ENCODE results near the gene IFT20.

IFT20 gene

GRCh38 chr17:28335201-28335958, at the start of gene IFT20, which contains the start of gene TNFAIP1:
TSS of gene IFT20 (minus strand) at chr17:28335472. CDS start at chr17:28331985, 3,487 bp downstream.
TSS of gene TNFAIP1 (plus strand) at chr17:28335761. CDS start at chr17:28339522, 3,761 bp downstream.
- peak within 1 kb of the TSS; percentile 96 for H3K4me3 Mint-ChIP-seq
- H3K4me1 Mint-ChIP-seq (ENCODE audit: low read depth): peaks cover 31% of the 10 kb centered on the region
- DNase-seq (ENCODE audit: low spot score): peak; percentile 99
- H3K9me3 Mint-ChIP-seq: no peaks in the 10 kb centered on the region
- no peaks in the 10 kb centered on the region for H3K27me3 Mint-ChIP-seq (ENCODE audit: low read depth)
- H3K36me3 Mint-ChIP-seq (ENCODE audit: low read depth): peaks cover 6% of the 10 kb centered on the region
- peak within 1 kb of the TSS; percentile 97 for H3K27ac Mint-ChIP-seq

- DNase-seq (ENCODE audit: low spot score): no peak
- no peaks in the 10 kb centered on the region for H3K9me3 Mint-ChIP-seq
- peaks cover 2% of the 10 kb centered on the region for H3K27me3 Mint-ChIP-seq (ENCODE audit: low read depth)
- H3K36me3 Mint-ChIP-seq (ENCODE audit: low read depth): peaks cover 19% of the 10 kb centered on the region
- H3K4me1 Mint-ChIP-seq (ENCODE audit: low read depth): peaks cover 20% of the 10 kb centered on the region
- H3K4me3 Mint-ChIP-seq: peak overlapping the region; percentile 93
- peak overlapping the region; percentile 91 for H3K27ac Mint-ChIP-seq
These were observed 49.7 kb upstream of the IFT20 start for GRCh38 chr17:28385037-28385400.

GRCh38 chr17:28384281-28385036, 49.2 kb upstream of the IFT20 start:
- peaks cover 2% of the 10 kb centered on the region for H3K27me3 Mint-ChIP-seq (ENCODE audit: low read depth)
- H3K4me3 Mint-ChIP-seq: peak overlapping the region; percentile 93
- DNase-seq (ENCODE audit: low spot score): peak; percentile 59
- H3K9me3 Mint-ChIP-seq: no peaks in the 10 kb centered on the region
- H3K4me1 Mint-ChIP-seq (ENCODE audit: low read depth): peaks cover 20% of the 10 kb centered on the region
- peak overlapping the region; percentile 91 for H3K27ac Mint-ChIP-seq
- H3K36me3 Mint-ChIP-seq (ENCODE audit: low read depth): peaks cover 14% of the 10 kb centered on the region

GRCh38 chr17:28381141-28381825, 46.0 kb upstream of the IFT20 start:
- no peaks in the 10 kb centered on the region for H3K9me3 Mint-ChIP-seq
- H3K4me3 Mint-ChIP-seq: no peak overlapping the region
- no peak for DNase-seq (ENCODE audit: low spot score)
- H3K27ac Mint-ChIP-seq: no peak overlapping the region
- peaks cover 20% of the 10 kb centered on the region for H3K4me1 Mint-ChIP-seq (ENCODE audit: low read depth)
- H3K27me3 Mint-ChIP-seq (ENCODE audit: low read depth): peaks cover 2% of the 10 kb centered on the region
- peaks cover 3% of the 10 kb centered on the region for H3K36me3 Mint-ChIP-seq (ENCODE audit: low read depth)

GRCh38 chr17:28379814-28380801, 44.8 kb upstream of the IFT20 start:
- H3K36me3 Mint-ChIP-seq (ENCODE audit: low read depth): peaks cover 3% of the 10 kb centered on the region
- H3K27me3 Mint-ChIP-seq (ENCODE audit: low read depth): peaks cover 2% of the 10 kb centered on the region
- no peak for DNase-seq (ENCODE audit: low spot score)
- peaks cover 17% of the 10 kb centered on the region for H3K4me1 Mint-ChIP-seq (ENCODE audit: low read depth)
- H3K9me3 Mint-ChIP-seq: no peaks in the 10 kb centered on the region
- H3K27ac Mint-ChIP-seq: no peak overlapping the region
- H3K4me3 Mint-ChIP-seq: no peak overlapping the region

GRCh38 chr17:28372945-28373274, 37.6 kb upstream of the IFT20 start:
- peak overlapping the region; percentile 60 for H3K27ac Mint-ChIP-seq

GRCh38 chr17:28372203-28372944, 37.1 kb upstream of the IFT20 start:
- Mint-ChIP-seq H3K4me3 (peak overlapping the region; percentile 79), H3K9me3 (no peaks in the 10 kb centered on the region), H3K36me3 (ENCODE audit: low read depth) (peaks cover 2% of the 10 kb centered on the region), H3K27ac (peak overlapping the region; percentile 60), H3K4me1 (ENCODE audit: low read depth) (peaks cover 12% of the 10 kb centered on the region), H3K27me3 (ENCODE audit: low read depth) (no peaks in the 10 kb centered on the region)
- no peak for DNase-seq (ENCODE audit: low spot score)

More at GRCh38 chr17:28372945-28373274, 37.6 kb upstream of the IFT20 start:
- no peak for DNase-seq (ENCODE audit: low spot score)
- Mint-ChIP-seq H3K4me1 (ENCODE audit: low read depth) (peaks cover 12% of the 10 kb centered on the region), H3K9me3 (no peaks in the 10 kb centered on the region), H3K36me3 (ENCODE audit: low read depth) (peaks cover 2% of the 10 kb centered on the region), H3K4me3 (peak overlapping the region; percentile 79), H3K27me3 (ENCODE audit: low read depth) (no peaks in the 10 kb centered on the region)

- H3K4me1 Mint-ChIP-seq (ENCODE audit: low read depth): peaks cover 12% of the 10 kb centered on the region
- H3K36me3 Mint-ChIP-seq (ENCODE audit: low read depth): peaks cover 2% of the 10 kb centered on the region
- peak within 1 kb of the TSS; percentile 93 for H3K27ac Mint-ChIP-seq
- peak within 1 kb of the TSS; percentile 93 for H3K4me3 Mint-ChIP-seq
- DNase-seq (ENCODE audit: low spot score): peak; percentile 91
- H3K27me3 Mint-ChIP-seq (ENCODE audit: low read depth): no peaks in the 10 kb centered on the region
- H3K9me3 Mint-ChIP-seq: no peaks in the 10 kb centered on the region
These were observed 36.3 kb upstream of the IFT20 start, which contains the start of gene SARM1 for GRCh38 chr17:28371245-28372202. TSS of gene SARM1 (plus strand) at chr17:28371694. CDS start at chr17:28372033, 339 bp downstream.

- H3K4me3 Mint-ChIP-seq: peak overlapping the region; percentile 93
- H3K4me1 Mint-ChIP-seq (ENCODE audit: low read depth): peaks cover 12% of the 10 kb centered on the region
- H3K27me3 Mint-ChIP-seq (ENCODE audit: low read depth): no peaks in the 10 kb centered on the region
- DNase-seq (ENCODE audit: low spot score): no peak
- H3K9me3 Mint-ChIP-seq: no peaks in the 10 kb centered on the region
- no peak overlapping the region for H3K27ac Mint-ChIP-seq
- peaks cover 2% of the 10 kb centered on the region for H3K36me3 Mint-ChIP-seq (ENCODE audit: low read depth)
These were observed 35.5 kb upstream of the IFT20 start for GRCh38 chr17:28370744-28371103.

GRCh38 chr17:28370035-28370743, 34.9 kb upstream of the IFT20 start, which contains the start of gene VTN:
TSS of gene VTN (minus strand) at chr17:28370307. CDS start at chr17:28370203, 104 bp downstream.
- Mint-ChIP-seq H3K9me3 (no peaks in the 10 kb centered on the region), H3K27ac (peak within 1 kb of the TSS; percentile 93), H3K36me3 (ENCODE audit: low read depth) (peaks cover 2% of the 10 kb centered on the region), H3K27me3 (ENCODE audit: low read depth) (no peaks in the 10 kb centered on the region), H3K4me3 (peak within 1 kb of the TSS; percentile 93), H3K4me1 (ENCODE audit: low read depth) (peaks cover 12% of the 10 kb centered on the region)
- no peak for DNase-seq (ENCODE audit: low spot score)

GRCh38 chr17:28369684-28370034, 34.4 kb upstream of the IFT20 start:
- Mint-ChIP-seq H3K27ac (no peak overlapping the region), H3K27me3 (ENCODE audit: low read depth) (no peaks in the 10 kb centered on the region), H3K4me1 (ENCODE audit: low read depth) (peaks cover 12% of the 10 kb centered on the region), H3K9me3 (no peaks in the 10 kb centered on the region), H3K36me3 (ENCODE audit: low read depth) (no peaks in the 10 kb centered on the region), H3K4me3 (no peak overlapping the region)
- no peak for DNase-seq (ENCODE audit: low spot score)

Data from T-helper 2 cell treated with Interferon-gamma antibody and Interleukin-4, amounts not matched to agents 5 μg/mL and 100 μg/mL, for 36 hours (primary cell).